Mucosa of stomach (tissue), 1 donor: ENCODE results near the gene TTLL6.

Experiments used
- H3K27me3 ChIP-seq: one replicate; pipeline ENCODE4 v1.7.0; 2013; ENCODE audit warnings: mild to moderate bottlenecking, low read length; ENCODE audit not compliant: control insufficient read depth, insufficient read depth
- H3K36me3 ChIP-seq: one replicate; pipeline ENCODE4 v1.7.0; 2013; ENCODE audit warnings: low read length; ENCODE audit not compliant: control insufficient read depth, insufficient read depth
- H3K4me1 ChIP-seq: one replicate; pipeline ENCODE4 v1.7.0; 2013; ENCODE audit warnings: mild to moderate bottlenecking, low read length; ENCODE audit not compliant: control insufficient read depth, insufficient read depth
- H3K4me3 ChIP-seq: one replicate; pipeline ENCODE4 v1.7.0; 2013; ENCODE audit warnings: low read length
- H3K9ac ChIP-seq: one replicate; pipeline ENCODE4 v1.7.0; 2013; ENCODE audit warnings: mild to moderate bottlenecking, low read length, moderate library complexity
- H3K9me3 ChIP-seq: one replicate; pipeline ENCODE4 v1.7.0; 2013; ENCODE audit warnings: mild to moderate bottlenecking, low read length, moderate library complexity; ENCODE audit not compliant: control insufficient read depth
- donor health status: Pancreatic carcinoma.

The TTLL6 gene

DNA sequence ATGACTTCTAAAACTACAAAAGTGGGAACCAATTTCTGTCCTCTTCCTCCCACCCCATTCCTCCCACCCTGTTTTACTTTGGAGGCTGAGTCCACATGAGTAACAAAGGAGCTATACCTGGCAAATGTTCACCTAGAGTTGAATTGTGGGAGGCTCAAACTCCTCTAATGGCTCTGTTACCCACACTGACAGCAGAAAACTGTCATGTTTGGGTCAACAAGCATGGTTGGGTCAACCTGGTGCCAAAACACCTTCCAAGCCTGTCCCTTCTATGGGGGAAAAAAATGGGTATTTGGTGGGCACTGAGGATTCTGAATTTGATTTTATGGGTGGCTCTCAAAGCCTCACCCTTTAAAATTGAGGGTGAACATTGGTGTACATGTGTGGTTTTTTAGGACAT is 76.5 kb downstream of the TTLL6 start:
- no peak overlapping the region for H3K9ac ChIP-seq
- no peaks in the 10 kb centered on the region for H3K9me3 ChIP-seq
- no peaks in the 10 kb centered on the region for H3K36me3 ChIP-seq
- H3K4me3 ChIP-seq: no peak overlapping the region
- peaks cover 5% of the 10 kb centered on the region for H3K4me1 ChIP-seq
- H3K27me3 ChIP-seq: peaks cover 94% of the 10 kb centered on the region

DNA sequence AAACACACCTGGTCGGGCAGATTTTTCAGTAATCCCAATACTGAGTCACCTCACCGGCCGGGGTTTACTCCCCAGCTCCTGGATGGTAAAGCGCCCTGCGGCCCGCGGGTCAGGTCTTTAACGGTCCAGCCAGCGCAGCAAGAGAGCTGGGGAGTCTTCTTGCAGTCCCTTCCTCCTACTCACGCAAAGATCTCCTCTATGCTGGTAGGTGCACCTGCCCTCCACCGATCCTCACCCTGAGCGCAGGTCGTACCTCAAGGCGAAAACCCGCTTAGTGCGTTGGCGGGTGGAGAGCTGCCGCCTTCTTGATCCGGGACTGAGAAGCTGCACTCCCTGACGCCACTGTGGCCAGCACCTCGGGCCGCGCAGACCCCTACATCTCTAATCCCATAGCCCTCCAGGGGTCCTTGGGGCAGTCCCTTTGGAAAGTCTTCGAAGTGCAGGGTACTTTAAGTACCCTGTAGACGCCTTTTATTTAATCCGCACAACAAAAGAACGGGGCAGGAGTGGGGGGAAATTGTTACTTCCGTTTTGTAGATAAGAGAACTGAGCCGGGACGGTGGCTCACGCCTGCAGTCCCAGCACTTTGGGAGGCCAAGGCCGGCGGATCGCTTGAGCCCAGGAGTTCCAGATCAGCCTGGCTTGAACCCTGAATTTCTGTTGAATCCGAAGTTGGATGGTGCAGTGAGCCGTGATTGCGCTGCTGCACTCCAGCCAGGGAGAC is 78.1 kb downstream of the TTLL6 start:
- Histone ChIP-seq H3K4me1 (peaks cover 5% of the 10 kb centered on the region), H3K9ac (no peak overlapping the region), H3K36me3 (no peaks in the 10 kb centered on the region), H3K27me3 (peaks cover 95% of the 10 kb centered on the region), H3K4me3 (no peak overlapping the region), H3K9me3 (no peaks in the 10 kb centered on the region)

DNA sequence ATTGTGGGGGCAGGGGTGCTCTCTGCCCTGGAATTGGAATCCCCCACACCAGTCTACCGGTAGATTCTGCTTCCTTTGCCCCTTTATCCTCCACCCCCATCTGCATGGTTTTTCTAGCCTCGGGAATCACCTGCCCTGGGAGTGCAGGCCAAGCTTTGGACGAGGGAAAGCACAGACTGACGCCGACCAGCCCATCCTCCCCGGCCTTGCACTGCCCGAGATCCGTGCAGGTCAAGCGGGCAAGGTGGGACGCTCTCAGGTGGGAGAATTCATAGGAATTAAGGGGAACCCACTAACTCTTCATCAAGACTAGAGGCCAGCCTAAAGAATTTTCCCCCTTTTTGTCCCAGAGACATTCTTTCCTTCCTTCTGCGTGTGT is 78.6 kb downstream of the TTLL6 start:
- Histone ChIP-seq H3K9me3 (no peaks in the 10 kb centered on the region), H3K4me3 (no peak overlapping the region), H3K4me1 (peaks cover 5% of the 10 kb centered on the region), H3K36me3 (no peaks in the 10 kb centered on the region), H3K27me3 (peaks cover 95% of the 10 kb centered on the region), H3K9ac (no peak overlapping the region)

DNA sequence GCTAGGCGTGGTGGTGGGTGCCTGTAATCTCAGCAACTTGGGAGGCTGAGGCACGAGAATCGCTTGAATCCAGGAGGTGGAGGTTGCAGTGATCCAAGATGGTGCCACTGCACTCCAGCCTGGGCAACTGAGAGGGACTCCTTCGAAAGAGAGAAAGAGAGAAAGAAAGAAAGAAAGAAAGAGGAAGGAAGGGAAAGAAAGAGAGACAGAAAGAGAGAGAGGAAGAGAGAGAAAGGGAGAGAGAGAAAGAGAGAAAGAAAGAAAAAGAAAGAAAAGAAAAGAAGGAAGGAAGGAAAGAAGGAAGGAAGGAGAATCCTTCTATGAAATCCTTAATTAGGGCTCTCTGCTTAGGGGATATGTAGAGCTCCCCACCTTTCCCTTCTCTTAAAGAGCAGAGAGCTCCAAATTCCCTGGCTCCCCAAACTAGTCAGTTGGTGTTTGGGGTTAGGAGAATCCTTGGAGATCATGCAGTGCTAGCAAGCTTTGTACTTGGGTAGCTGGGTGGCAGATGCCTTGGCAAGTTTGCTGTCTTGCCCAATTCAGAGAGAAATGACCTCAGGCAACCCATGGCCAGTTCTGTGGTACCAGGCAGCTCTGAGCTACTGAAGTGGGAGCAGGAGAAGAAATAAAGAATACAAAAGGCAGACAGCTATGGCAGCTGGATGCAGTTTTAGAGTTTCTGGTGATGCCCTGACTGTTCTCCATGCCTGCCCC is 79.5 kb downstream of the TTLL6 start:
- Histone ChIP-seq H3K9me3 (no peaks in the 10 kb centered on the region), H3K36me3 (no peaks in the 10 kb centered on the region), H3K27me3 (peaks cover 95% of the 10 kb centered on the region), H3K4me3 (no peak overlapping the region), H3K9ac (no peak overlapping the region), H3K4me1 (peaks cover 5% of the 10 kb centered on the region)

DNA sequence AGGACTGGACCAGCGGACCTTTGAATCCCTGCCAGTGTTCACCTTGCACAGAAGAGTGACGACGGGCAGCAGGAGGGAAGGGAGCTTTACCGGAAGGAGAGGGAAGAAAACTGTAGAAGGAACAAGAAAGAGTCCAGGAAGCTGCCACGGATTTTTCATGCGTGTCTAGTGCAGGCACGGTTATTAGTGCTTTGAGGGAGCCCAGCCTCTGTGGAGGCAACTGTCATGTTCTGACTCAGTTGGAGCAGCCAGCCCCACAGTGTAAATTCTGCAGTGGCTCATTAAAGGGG is 82.0 kb downstream of the TTLL6 start:
- H3K9me3 ChIP-seq: no peaks in the 10 kb centered on the region
- H3K4me3 ChIP-seq: no peak overlapping the region
- peaks cover 5% of the 10 kb centered on the region for H3K4me1 ChIP-seq
- peaks cover 94% of the 10 kb centered on the region for H3K27me3 ChIP-seq
- no peaks in the 10 kb centered on the region for H3K36me3 ChIP-seq
- H3K9ac ChIP-seq: no peak overlapping the region

DNA sequence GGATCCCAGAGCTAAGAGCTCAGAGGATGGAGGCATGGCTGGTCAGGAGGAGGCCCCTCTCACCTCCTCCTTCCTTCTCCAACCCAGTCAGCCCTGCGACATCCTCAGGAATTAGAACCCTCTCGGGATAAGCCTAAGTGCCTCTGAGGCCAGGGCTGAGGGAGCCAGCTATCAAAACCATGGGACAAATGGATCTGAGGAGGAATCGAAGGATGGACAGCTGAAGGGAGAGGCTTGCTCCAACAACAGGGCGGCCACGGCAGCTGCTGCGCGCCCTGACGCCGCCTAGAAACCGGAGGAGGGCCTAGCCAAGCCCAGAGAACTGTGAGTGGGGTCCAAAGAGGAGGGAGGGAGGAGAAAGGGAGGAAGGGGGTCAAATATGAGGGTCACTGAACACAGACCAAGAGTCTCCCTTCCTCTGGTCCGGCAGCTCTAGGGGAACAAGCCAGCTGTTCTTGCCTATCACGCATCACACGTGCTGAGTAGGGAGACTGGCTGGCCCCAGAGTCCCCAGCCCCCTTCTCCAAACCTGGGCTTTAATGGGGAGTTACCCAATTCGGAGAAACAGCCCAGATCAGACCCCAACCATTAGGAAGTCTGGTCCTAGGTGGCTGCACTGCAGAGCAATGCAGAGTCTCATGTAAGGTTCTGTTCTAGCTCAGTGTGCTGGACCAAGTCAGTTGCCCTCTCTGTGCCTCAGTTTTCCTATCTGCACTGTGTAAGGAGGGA is 82.5 kb downstream of the TTLL6 start:
- Histone ChIP-seq H3K27me3 (peaks cover 94% of the 10 kb centered on the region), H3K4me3 (no peak overlapping the region), H3K9me3 (no peaks in the 10 kb centered on the region), H3K4me1 (peaks cover 5% of the 10 kb centered on the region), H3K9ac (no peak overlapping the region), H3K36me3 (no peaks in the 10 kb centered on the region)

DNA sequence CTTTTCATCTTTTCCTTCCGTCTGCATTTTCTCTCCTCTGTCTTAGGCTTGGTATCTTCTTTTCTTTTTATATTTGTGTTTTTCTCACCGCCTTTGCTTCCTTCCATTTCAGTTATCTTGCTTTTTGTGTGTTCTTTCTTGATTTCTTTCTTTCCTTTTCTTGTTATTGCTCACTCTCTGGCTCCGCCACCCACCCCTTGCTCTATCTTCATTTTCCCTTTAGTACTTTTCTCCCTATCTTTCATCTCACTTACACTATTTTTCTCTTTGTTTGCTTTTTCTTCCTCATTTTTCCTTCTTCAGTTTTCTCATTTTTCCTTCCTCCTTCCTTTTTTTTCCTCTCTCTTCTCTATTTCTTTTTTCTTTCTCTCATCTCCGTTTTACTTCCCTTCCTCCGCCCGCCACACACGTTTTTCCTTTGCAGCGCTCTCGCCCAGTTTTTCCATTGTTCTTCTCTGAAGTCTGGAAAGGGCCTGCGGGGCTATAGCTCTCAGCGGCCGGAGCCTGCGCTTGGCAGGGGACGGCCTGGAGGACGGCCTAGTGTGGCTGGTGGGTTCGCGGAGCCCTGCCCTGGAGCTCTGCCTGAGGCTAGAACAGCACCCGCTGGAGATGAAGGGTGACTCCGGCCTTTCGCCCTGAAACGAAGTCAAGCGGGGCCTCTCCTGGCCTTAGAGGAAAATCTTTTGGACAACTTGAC is 83.2 kb downstream of the TTLL6 start:
- Histone ChIP-seq H3K9me3 (no peaks in the 10 kb centered on the region), H3K36me3 (no peaks in the 10 kb centered on the region), H3K9ac (no peak overlapping the region), H3K4me3 (no peak overlapping the region), H3K4me1 (peaks cover 3% of the 10 kb centered on the region), H3K27me3 (peaks cover 94% of the 10 kb centered on the region)

DNA sequence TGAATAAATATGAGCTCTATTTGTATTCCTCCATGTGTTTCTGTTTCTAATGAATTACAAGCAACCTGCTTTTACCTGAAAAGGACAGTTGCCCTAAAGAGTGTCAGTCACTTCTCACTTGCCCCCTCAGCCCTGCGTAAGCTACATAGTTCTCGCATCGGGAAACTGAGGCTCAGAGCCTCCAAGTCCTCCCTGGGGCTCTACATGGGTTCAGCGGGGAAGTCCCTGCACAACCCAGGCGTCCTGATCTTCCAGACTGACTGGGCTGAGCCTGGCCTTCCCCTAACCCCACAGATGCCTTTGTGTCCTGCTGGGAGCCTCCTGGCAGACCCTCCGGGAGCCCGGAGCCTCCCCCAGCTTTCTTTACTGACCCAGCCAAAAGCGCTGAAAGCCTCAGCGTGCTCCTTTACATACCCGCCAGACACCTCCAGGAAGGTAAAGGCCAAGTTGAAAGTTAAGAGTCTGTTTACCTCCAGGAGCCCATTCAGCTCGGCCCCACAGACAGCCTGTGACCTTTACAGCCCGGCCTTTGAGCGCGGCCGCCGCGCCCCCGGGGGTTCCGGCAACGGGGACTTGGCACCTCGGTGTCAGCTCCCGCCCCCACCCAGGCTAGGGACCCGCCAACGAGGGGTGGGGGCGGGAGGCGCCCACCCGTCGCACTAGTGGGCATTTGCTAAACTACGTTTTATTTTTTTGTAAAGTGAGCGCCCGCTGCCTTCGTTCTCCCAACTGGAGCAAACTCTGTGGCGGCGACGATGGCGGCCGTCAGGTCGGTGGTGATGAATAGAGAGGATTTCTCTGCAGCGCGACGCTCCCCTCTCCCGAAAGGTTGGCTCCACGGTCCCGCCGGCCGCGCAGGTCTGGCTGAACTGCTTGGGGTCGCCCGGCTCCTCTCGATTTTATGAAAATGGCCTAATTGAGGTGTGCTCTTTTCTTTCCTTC is 84.1 kb downstream of the TTLL6 start:
- no peak overlapping the region for H3K9ac ChIP-seq
- peaks cover 94% of the 10 kb centered on the region for H3K27me3 ChIP-seq
- H3K36me3 ChIP-seq: no peaks in the 10 kb centered on the region
- H3K9me3 ChIP-seq: no peaks in the 10 kb centered on the region
- H3K4me3 ChIP-seq: no peak overlapping the region
- peaks cover 10% of the 10 kb centered on the region for H3K4me1 ChIP-seq

DNA sequence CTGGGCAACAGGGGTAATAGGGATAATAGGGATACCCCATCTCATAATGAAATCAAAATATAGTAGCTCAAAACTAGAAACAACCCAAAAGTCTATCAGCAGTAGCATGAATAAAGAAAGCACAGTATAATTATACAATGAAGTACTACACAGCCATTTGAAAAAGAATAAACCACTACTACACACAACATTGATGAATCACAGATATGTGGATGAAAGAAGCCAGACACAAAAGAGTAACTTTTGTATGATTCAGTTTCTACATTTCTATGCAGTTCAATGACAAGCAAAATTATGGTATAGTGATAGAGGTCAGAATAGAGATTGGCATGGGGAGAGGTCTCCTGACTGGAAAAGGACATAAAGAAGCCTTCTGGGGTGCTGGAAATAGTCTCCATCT is 85.7 kb downstream of the TTLL6 start:
- Histone ChIP-seq H3K4me1 (peaks cover 10% of the 10 kb centered on the region), H3K4me3 (no peak overlapping the region), H3K9ac (no peak overlapping the region), H3K27me3 (peaks cover 98% of the 10 kb centered on the region), H3K9me3 (no peaks in the 10 kb centered on the region), H3K36me3 (no peaks in the 10 kb centered on the region)

DNA sequence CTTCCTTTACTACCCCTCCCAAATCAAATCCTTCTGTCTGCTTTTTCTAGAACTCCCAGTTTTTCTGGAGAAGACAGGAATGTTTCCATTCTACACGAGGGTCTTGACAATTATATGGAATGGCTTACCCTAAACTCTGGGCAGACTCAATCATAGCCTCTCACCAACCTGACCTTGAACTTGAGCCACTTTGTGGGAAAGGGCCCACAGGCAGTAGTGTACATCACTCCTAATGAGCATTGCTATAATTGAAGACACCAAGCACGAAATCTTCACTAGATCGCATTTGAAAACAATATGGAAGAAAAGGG is 86.8 kb downstream of the TTLL6 start:
- Histone ChIP-seq H3K36me3 (no peaks in the 10 kb centered on the region), H3K4me1 (peaks cover 10% of the 10 kb centered on the region), H3K9ac (no peak overlapping the region), H3K4me3 (no peak overlapping the region), H3K9me3 (no peaks in the 10 kb centered on the region), H3K27me3 (peaks cover 98% of the 10 kb centered on the region)

DNA sequence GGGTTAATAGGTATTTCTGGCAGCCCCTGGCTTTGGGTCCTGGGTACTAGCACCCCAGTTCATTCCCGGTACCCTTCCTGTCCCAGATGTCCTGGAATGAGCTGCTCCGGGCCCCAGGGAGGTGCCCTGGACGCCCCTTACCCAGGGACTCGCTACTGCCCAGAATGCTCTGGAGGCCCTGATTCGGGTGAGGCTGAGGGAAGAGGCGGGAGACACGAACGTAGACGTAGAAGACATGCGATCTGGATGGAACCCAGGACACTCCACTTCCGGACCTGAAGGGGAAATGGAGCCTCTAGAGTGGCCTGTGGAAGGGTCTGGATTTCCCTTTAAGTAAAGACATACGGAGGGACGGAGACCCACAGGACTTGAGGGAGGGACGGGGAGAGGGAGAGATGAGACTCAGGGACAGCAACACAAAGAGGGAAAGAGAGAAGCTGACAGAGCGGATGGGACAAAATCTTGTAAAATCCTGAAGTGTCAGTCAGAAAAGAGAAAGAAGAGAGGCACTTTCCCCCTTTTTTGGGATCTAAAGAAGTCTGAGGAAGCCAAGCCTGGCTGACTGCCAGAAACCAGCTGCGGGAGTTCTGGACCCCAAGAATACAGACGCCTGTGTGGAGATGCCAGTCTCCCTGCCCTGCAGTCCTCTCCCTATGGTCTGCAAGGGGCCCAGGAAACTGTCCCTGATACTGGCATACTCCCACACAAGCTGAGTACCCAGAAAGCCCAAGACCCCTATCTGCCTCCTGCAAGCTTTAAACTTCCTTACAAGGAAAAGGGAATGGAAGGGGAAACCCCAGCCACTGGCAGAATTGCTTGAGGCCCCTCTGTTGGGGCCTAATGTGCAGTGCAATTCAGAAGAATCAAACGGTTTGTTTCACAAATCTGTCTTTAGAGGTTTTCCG is 87.4 kb downstream of the TTLL6 start:
- H3K27me3 ChIP-seq: peaks cover 98% of the 10 kb centered on the region
- peaks cover 16% of the 10 kb centered on the region for H3K4me1 ChIP-seq
- no peaks in the 10 kb centered on the region for H3K9me3 ChIP-seq
- H3K9ac ChIP-seq: no peak overlapping the region
- no peak overlapping the region for H3K4me3 ChIP-seq
- no peaks in the 10 kb centered on the region for H3K36me3 ChIP-seq
